Esophagus squamous epithelium (tissue), 5 donors: ENCODE results near the gene PURA. TPM values are rescaled to one million over a fixed set of nuclear protein-coding genes. Genes with fewer than 3 reads are reported as not detected.

ENCODE experiments used
- DNase-seq: peaks from one replicate; lab custom pipeline; 2025; lab: John Stamatoyannopoulos, UW
- H3K27ac ChIP-seq, 4 donors: fragments of 200-600 bp; sonication (generic); one replicate each; pipeline ENCODE4 v1.5.1; 2016 to 2019; ENCODE audit warnings: mild to moderate bottlenecking in 1 of 4
- H3K27me3 ChIP-seq, 4 donors: fragments of 200-600 bp; sonication (generic); 1 replicate in 3 of 4; 2 replicates in 1 of 4; pipeline versions ENCODE4 v1.5.1 to v1.6.0; 2017 to 2021; ENCODE audit warnings: antibody characterized with exemption in 1 of 4
- H3K36me3 ChIP-seq, 3 donors: fragments of 200-600 bp; sonication (generic); one replicate each; pipeline ENCODE4 v1.5.1; 2016 to 2019
- H3K4me1 ChIP-seq, 3 donors: fragments of 200-600 bp; sonication (generic); one replicate each; pipeline ENCODE4 v1.5.1; 2017 to 2019
- H3K4me3 ChIP-seq, 4 donors: fragments of 200-600 bp; sonication (generic); 1 replicate in 3 of 4; 2 replicates in 1 of 4; pipeline ENCODE4 v1.5.1; 2016 to 2019; ENCODE audit warnings: mild to moderate bottlenecking in 2 of 4, moderate library complexity in 1 of 4
- H3K9me3 ChIP-seq, 3 donors: fragments of 200-600 bp; sonication (generic); one replicate each; pipeline ENCODE4 v1.5.1; 2016 to 2019
- CTCF ChIP-seq, 6 experiments: fragments of 450-650 bp in 4 of 6; fragments of 200-600 bp in 2 of 6; sonication (generic) in 2 of 6; IDR thresholded peaks; one replicate each; pipeline ENCODE4 v1.5.1; 2016 to 2019; ENCODE audit warnings: antibody characterized with exemption in 6 of 6, mild to moderate bottlenecking in 4 of 6, moderate library complexity in 4 of 6
- POLR2A ChIP-seq, 4 donors: fragments of 450-650 bp; IDR thresholded peaks; one replicate each; pipeline ENCODE4 v1.6.1; 2017; ENCODE audit warnings: antibody characterized with exemption in 4 of 4, mild to moderate bottlenecking in 4 of 4, moderate library complexity in 3 of 4
- WGBS, 2 donors: methylation state at CpG; one replicate each; pipeline ENCODE4 v1.1.5; 2018; 5-methylcytosine and 5-hydroxymethylcytosine counted together
- intact Hi-C: fragments of 100-400 bp; cut with DNase I; formaldehyde crosslinking; loops from one replicate; pipeline ENCODE4 v1.15.0; 2022
- total RNA-seq, 4 donors: library from RNA; depleted of rRNA; stranded (reverse); fragments of >200 nt; gene quantifications; one replicate each; pipeline ENCODE4 v1.1.0, GENCODE V29; 2016
- donor health status: DM: yes; HTN: yes; CAD: no.

Gene PURA
- total RNA-seq, 4 donors from 2014 or later = 8.2 to 18.9 (median 10.6) TPM

GRCh38 chr5:140125637-140126036, 11.7 kb downstream of the PURA start, which contains the start of gene IGIP:
IGIP (plus strand) TSS chr5:140125937; CDS start chr5:140128477, 2,540 bp downstream.
- H3K27ac ChIP-seq = no peak within 1 kb of the TSS
- H3K4me1 ChIP-seq = peaks cover 0 to 16% (median 0%) of the 10 kb centered on the region in 3 donors
- H3K9me3 ChIP-seq = no peaks in the 10 kb centered on the region
- no peak for DNase-seq
- intact Hi-C loops = no loop called here
- H3K27me3 ChIP-seq = no peaks in the 10 kb centered on the region
- no peak for TF ChIP-seq CTCF (IDR thresholded peaks at IDR 0.05)
- TF ChIP-seq POLR2A (IDR thresholded peaks at IDR 0.05) = no peak
- H3K4me3 ChIP-seq = no peak within 1 kb of the TSS
- H3K36me3 ChIP-seq = no peaks in the 10 kb centered on the region
- WGBS, 2 donors = 91 to 96% methylated on average over 4 of the region's 4 CpGs

- no peaks in the 10 kb centered on the region for H3K36me3 ChIP-seq
- peaks cover 0 to 23% (median 0%) of the 10 kb centered on the region in 3 donors for H3K4me1 ChIP-seq
- no peak overlapping the region for H3K27ac ChIP-seq
- DNase-seq = no peak
- TF ChIP-seq POLR2A (IDR thresholded peaks at IDR 0.05) (no peak), CTCF (IDR thresholded peaks at IDR 0.05) (no peak)
- no peaks in the 10 kb centered on the region for H3K27me3 ChIP-seq
- no peak overlapping the region for H3K4me3 ChIP-seq
- WGBS, 2 donors = 86 to 94% methylated on average over 6 of the region's 6 CpGs
- intact Hi-C loops = no loop called here
- no peaks in the 10 kb centered on the region for H3K9me3 ChIP-seq
Observed at GRCh38 chr5:140126315-140127012, 12.6 kb downstream of the PURA start.

GRCh38 chr5:140128376-140128775, 14.5 kb downstream of the PURA start:
- TF ChIP-seq POLR2A (IDR thresholded peaks at IDR 0.05) = no peak
- no peak for TF ChIP-seq CTCF (IDR thresholded peaks at IDR 0.05)
- H3K27me3 ChIP-seq = no peaks in the 10 kb centered on the region
- WGBS, 2 donors = 81 to 86% methylated on average over 5 of the region's 5 CpGs
- no peak for DNase-seq
- H3K9me3 ChIP-seq = no peaks in the 10 kb centered on the region
- H3K4me3 ChIP-seq = no peak overlapping the region
- H3K36me3 ChIP-seq = no peaks in the 10 kb centered on the region
- H3K27ac ChIP-seq = no peak overlapping the region
- H3K4me1 ChIP-seq = peaks cover 3 to 23% (median 6%) of the 10 kb centered on the region in 3 donors
- intact Hi-C loops = no loop called here

- intact Hi-C loops = no loop called here
- 53 to 71% methylated on average over 4 of the region's 5 CpGs for WGBS, 2 donors
- Histone ChIP-seq H3K27ac (no peak overlapping the region), H3K27me3 (no peaks in the 10 kb centered on the region), H3K4me3 (no peak overlapping the region), H3K36me3 (no peaks in the 10 kb centered on the region), H3K4me1 (peaks cover 3 to 17% (median 6%) of the 10 kb centered on the region in 3 donors), H3K9me3 (no peaks in the 10 kb centered on the region)
- no peak for TF ChIP-seq CTCF (IDR thresholded peaks at IDR 0.05)
- TF ChIP-seq POLR2A (IDR thresholded peaks at IDR 0.05) = no peak
- no peak for DNase-seq
Observed at GRCh38 chr5:140130949-140131733, 17.2 kb downstream of the PURA start.

GRCh38 chr5:140131967-140132409, 18.1 kb downstream of the PURA start:
- Histone ChIP-seq H3K4me1 (peaks cover 3 to 17% (median 6%) of the 10 kb centered on the region in 3 donors), H3K9me3 (no peaks in the 10 kb centered on the region), H3K4me3 (no peak overlapping the region), H3K36me3 (no peaks in the 10 kb centered on the region), H3K27ac (no peak overlapping the region), H3K27me3 (no peaks in the 10 kb centered on the region)
- WGBS, 2 donors = 19 to 32% methylated on average over 3 of the region's 3 CpGs
- intact Hi-C loops = no loop called here
- TF ChIP-seq POLR2A (IDR thresholded peaks at IDR 0.05) (no peak), CTCF (IDR thresholded peaks at IDR 0.05) (no peak)
- DNase-seq = no peak
